ENCODE measurements around the gene IQCM. TPM values are rescaled to one million over a fixed set of nuclear protein-coding genes. Genes with fewer than 3 reads are reported as not detected.

Gene IQCM
- total and polyA plus RNA-seq, 2 donors (not counting 3 experiments of a cell fraction or from before 2014, with no cell fraction given) = not detected

DNA sequence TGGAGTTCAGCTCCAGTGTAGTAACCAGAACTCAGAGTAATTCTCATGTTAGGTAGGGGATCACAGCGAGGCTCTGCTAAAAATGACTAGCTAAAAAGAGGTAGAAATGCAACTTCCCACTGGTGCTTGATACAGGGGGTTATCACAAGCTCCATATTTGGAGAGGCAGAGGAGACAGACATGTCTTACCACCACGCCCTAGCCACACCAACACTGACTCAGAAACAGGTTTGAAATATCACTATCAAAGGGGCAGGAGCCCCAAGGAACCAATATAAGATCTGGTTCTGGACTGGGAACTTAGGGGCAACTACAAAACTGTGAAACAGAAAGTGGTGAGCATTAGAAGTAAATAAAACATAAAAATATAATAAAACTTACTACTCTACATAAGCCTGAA, 62.9 kb downstream of the IQCM start:
- FAIRE-seq (no peak), DNase-seq (ENCODE audit: low read depth, low spot score) (no peak)
- CTCF ChIA-PET = no interaction called here
- H3K9me3 ChIP-seq (replicated peaks; ENCODE audit: control insufficient read depth, insufficient read depth, low read length) = no peaks in the 10 kb centered on the region
- no peaks in the 10 kb centered on the region for H3K9me1 ChIP-seq (replicated peaks; ENCODE audit: control insufficient read depth, extremely low read depth, insufficient read depth, low read length)
- H3K27me3 ChIP-seq (ENCODE audit: control insufficient read depth in 2 of 2, insufficient read depth in 2 of 2, low read length in 2 of 2) = no peaks in the 10 kb centered on the region
- BruUV-seq (replicated peaks) = no TSS peak
- POLR2A ChIA-PET = no interaction called here
- H3K36me3 ChIP-seq (ENCODE audit: control insufficient read depth in 2 of 2, extremely low read depth in 1 of 2, insufficient read depth in 2 of 2, low read length in 2 of 2) = no peaks in the 10 kb centered on the region
- H3K4me1 ChIP-seq (ENCODE audit: control insufficient read depth, extremely low read depth, insufficient read depth, low read length) = no peaks in the 10 kb centered on the region
- H2AFZ ChIP-seq (ENCODE audit: low read depth, low read length) = no peak overlapping the region
- TF ChIP-seq MAX (IDR thresholded peaks at IDR 0.05; ENCODE audit: insufficient read depth, insufficient read length) = no peak
- no peak for TF ChIP-seq GATA2 (IDR thresholded peaks at IDR 0.05; ENCODE audit: insufficient read depth, insufficient read length, low read depth, low read length)
- TF ChIP-seq EZH2 (IDR thresholded peaks at IDR 0.05; ENCODE audit: borderline replicate concordance, low read depth, low read length, severe bottlenecking) = no peak
- no peak for TF ChIP-seq CTCF (IDR thresholded peaks at IDR 0.05; ENCODE audit: extremely low read depth in 1 of 2, insufficient read depth in 1 of 2, low read depth in 1 of 2, low read length in 2 of 2)
- TF ChIP-seq JUN (IDR thresholded peaks at IDR 0.05; ENCODE audit: borderline replicate concordance, insufficient read depth, insufficient read length, low read depth) = no peak
- no peak for TF ChIP-seq POLR2A (IDR thresholded peaks at IDR 0.05; ENCODE audit: low read depth, low read length)
- no peak for TF ChIP-seq MYC (IDR thresholded peaks at IDR 0.05; ENCODE audit: low read depth, low read length)
- no peak for TF ChIP-seq POLR2AphosphoS5 (IDR thresholded peaks at IDR 0.05; ENCODE audit: insufficient read depth, low read depth, low read length)
- dilution Hi-C loops (cut with MboI; ENCODE audit: extremely low pct_ligation_motif_present, low sequenced_read_pairs) (no loop called here), intact Hi-C loops (cut with micrococcal nuclease) (no loop called here)
- no peak overlapping the region for H3K27ac ChIP-seq (ENCODE audit: insufficient read depth, low read depth, low read length)
- no peaks in the 10 kb centered on the region for H4K20me1 ChIP-seq (replicated peaks; ENCODE audit: control insufficient read depth, extremely low read depth, insufficient read depth, low read length)
- no peak overlapping the region for H3K4me3 ChIP-seq (replicated peaks in 1 of 3; ENCODE audit: insufficient read depth in 1 of 3, low read depth in 1 of 3, low read length in 3 of 3)
- no peak overlapping the region for H3K4me2 ChIP-seq (ENCODE audit: insufficient read depth, low read length)
- H3K9ac ChIP-seq (replicated peaks; ENCODE audit: extremely low read depth, insufficient read depth, low read length) = no peak overlapping the region
- no peaks in the 10 kb centered on the region for H3K79me2 ChIP-seq (ENCODE audit: control insufficient read depth, insufficient read depth, low read length)
